Measurements from ENCODE around the gene PLA2G10. TPM values are rescaled to one million over a fixed set of nuclear protein-coding genes. Genes with fewer than 3 reads are reported as not detected.

The PLA2G10 gene
- total and polyA plus RNA-seq, 2 of the 13 experiments (the other 11 are each of a cell fraction or from before 2014, with no cell fraction given): not detected

GRCh38 chr16:14632693-14633569 is 61.2 kb downstream of the PLA2G10 start, which contains the start of gene BFAR (continued):
- TF ChIP-seq, protein P1, sequence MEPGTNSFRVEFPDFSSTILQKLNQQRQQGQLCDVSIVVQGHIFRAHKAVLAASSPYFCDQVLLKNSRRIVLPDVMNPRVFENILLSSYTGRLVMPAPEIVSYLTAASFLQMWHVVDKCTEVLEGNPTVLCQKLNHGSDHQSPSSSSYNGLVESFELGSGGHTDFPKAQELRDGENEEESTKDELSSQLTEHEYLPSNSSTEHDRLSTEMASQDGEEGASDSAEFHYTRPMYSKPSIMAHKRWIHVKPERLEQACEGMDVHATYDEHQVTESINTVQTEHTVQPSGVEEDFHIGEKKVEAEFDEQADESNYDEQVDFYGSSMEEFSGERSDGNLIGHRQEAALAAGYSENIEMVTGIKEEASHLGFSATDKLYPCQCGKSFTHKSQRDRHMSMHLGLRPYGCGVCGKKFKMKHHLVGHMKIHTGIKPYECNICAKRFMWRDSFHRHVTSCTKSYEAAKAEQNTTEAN (CRISPR knock-in tag; conservative IDR thresholded peaks at IDR 0.05): peak; percentile 39
- TF ChIP-seq CERS6 (CRISPR knock-in tag; IDR thresholded peaks at IDR 0.05): no peak
- peak; percentile 28; the same call in 1 of the 2 replicates for TF ChIP-seq ZNF749 (CRISPR knock-in tag; IDR thresholded peaks at IDR 0.05; ENCODE audit: borderline replicate concordance)
- no peak for TF ChIP-seq TEF (CRISPR knock-in tag; IDR thresholded peaks at IDR 0.05)
- TF ChIP-seq RFX3 (CRISPR knock-in tag; IDR thresholded peaks at IDR 0.05): no peak
- TF ChIP-seq, protein P2, sequence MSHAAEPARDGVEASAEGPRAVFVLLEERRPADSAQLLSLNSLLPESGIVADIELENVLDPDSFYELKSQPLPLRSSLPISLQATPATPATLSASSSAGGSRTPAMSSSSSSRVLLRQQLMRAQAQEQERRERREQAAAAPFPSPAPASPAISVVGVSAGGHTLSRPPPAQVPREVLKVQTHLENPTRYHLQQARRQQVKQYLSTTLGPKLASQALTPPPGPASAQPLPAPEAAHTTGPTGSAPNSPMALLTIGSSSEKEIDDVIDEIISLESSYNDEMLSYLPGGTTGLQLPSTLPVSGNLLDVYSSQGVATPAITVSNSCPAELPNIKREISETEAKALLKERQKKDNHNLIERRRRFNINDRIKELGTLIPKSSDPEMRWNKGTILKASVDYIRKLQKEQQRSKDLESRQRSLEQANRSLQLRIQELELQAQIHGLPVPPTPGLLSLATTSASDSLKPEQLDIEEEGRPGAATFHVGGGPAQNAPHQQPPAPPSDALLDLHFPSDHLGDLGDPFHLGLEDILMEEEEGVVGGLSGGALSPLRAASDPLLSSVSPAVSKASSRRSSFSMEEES (CRISPR knock-in tag; IDR thresholded peaks at IDR 0.05): peak; percentile 88; the same call in 1 of the 2 replicates
- no peak for TF ChIP-seq HMGA1 (CRISPR knock-in tag; conservative IDR thresholded peaks at IDR 0.05)
- TF ChIP-seq ZNF30 (CRISPR knock-in tag; IDR thresholded peaks at IDR 0.05): peak; percentile 86; the same call in 1 of the 2 replicates
- peak; percentile 68 for TF ChIP-seq ZNF781 (CRISPR knock-in tag; IDR thresholded peaks at IDR 0.05; ENCODE audit: borderline replicate concordance, not compliant biosample characterization)
- no peak for TF ChIP-seq ATAD3A (CRISPR knock-in tag; IDR thresholded peaks at IDR 0.05)
- TF ChIP-seq JARID2 (CRISPR knock-in tag; IDR thresholded peaks at IDR 0.05; ENCODE audit: insufficient replicate concordance): peak; percentile 99
- TF ChIP-seq HNF1B (CRISPR knock-in tag; IDR thresholded peaks at IDR 0.05): peak; percentile 65; the same call in 1 of the 2 replicates
- TF ChIP-seq ERF (CRISPR knock-in tag; IDR thresholded peaks at IDR 0.05): peak; percentile 98
- TF ChIP-seq, protein P3, sequence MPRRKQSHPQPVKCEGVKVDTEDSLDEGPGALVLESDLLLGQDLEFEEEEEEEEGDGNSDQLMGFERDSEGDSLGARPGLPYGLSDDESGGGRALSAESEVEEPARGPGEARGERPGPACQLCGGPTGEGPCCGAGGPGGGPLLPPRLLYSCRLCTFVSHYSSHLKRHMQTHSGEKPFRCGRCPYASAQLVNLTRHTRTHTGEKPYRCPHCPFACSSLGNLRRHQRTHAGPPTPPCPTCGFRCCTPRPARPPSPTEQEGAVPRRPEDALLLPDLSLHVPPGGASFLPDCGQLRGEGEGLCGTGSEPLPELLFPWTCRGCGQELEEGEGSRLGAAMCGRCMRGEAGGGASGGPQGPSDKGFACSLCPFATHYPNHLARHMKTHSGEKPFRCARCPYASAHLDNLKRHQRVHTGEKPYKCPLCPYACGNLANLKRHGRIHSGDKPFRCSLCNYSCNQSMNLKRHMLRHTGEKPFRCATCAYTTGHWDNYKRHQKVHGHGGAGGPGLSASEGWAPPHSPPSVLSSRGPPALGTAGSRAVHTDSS (CRISPR knock-in tag; conservative IDR thresholded peaks at IDR 0.05): no peak; the same call in 1 of the 2 replicates
- TF ChIP-seq MYPOP (CRISPR knock-in tag; IDR thresholded peaks at IDR 0.05): peak; percentile 85
- TF ChIP-seq KLF9 (CRISPR knock-in tag; IDR thresholded peaks at IDR 0.05; ENCODE audit: low read depth): peak; percentile 99
- TF ChIP-seq, protein P4, sequence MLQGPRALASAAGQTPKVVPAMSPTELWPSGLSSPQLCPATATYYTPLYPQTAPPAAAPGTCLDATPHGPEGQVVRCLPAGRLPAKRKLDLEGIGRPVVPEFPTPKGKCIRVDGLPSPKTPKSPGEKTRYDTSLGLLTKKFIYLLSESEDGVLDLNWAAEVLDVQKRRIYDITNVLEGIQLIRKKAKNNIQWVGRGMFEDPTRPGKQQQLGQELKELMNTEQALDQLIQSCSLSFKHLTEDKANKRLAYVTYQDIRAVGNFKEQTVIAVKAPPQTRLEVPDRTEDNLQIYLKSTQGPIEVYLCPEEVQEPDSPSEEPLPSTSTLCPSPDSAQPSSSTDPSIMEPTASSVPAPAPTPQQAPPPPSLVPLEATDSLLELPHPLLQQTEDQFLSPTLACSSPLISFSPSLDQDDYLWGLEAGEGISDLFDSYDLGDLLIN (CRISPR knock-in tag; IDR thresholded peaks at IDR 0.05; ENCODE audit: borderline replicate concordance): 0 out of 2 replicates have a peak, but pooled peaks have one; percentile 52

Measured in HepG2 (cell line).